Mesodermal cell (in vitro differentiated cells): ENCODE results near the gene PDE10A.

Experiments
- H3K27ac ChIP-seq: 2 replicates; pipeline ENCODE4 v1.7.0; 2013; ENCODE audit warnings: mild to moderate bottlenecking, low read depth, low read length, moderate library complexity; ENCODE audit not compliant: severe bottlenecking
- H3K36me3 ChIP-seq: 2 replicates; pipeline ENCODE4 v1.7.1; 2013; ENCODE audit warnings: mild to moderate bottlenecking, low read length, moderate library complexity; ENCODE audit not compliant: control insufficient read depth, insufficient read depth
- H3K4me1 ChIP-seq: one replicate; pipeline ENCODE4 v1.7.1; 2013; ENCODE audit warnings: mild to moderate bottlenecking, low read length; ENCODE audit not compliant: insufficient read depth, control insufficient read depth, poor library complexity, severe bottlenecking
- H3K4me3 ChIP-seq: 2 replicates; pipeline ENCODE4 v1.7.0; 2013; ENCODE audit warnings: low read length, control low read depth, mild to moderate bottlenecking; ENCODE audit not compliant: insufficient read depth, poor library complexity, severe bottlenecking; ENCODE audit errors: extremely low read depth
- H3K9me3 ChIP-seq: 2 replicates; pipeline ENCODE4 v1.7.1; 2013; ENCODE audit warnings: mild to moderate bottlenecking, low read length, moderate library complexity; ENCODE audit not compliant: control insufficient read depth
- WGBS, 2 experiments: methylation state at CpG; one replicate each; pipeline ENCODE4 v1.1.5; 2013; ENCODE audit warnings: missing lambda C conversion rate in 2 of 2; ENCODE audit not compliant: insufficient coverage in 2 of 2; 5-methylcytosine and 5-hydroxymethylcytosine counted together

Gene PDE10A

GRCh38 chr6:165638530-165638929 is 24.5 kb downstream of the PDE10A start:
- H3K9me3 ChIP-seq: no peaks in the 10 kb centered on the region
- no peak overlapping the region for H3K4me3 ChIP-seq
- H3K4me1 ChIP-seq: peaks cover 31% of the 10 kb centered on the region
- WGBS, 2 experiments: no CpG with 5 or more reads among the region's 2 CpGs
- H3K27ac ChIP-seq: no peak overlapping the region
- no peaks in the 10 kb centered on the region for H3K36me3 ChIP-seq

GRCh38 chr6:165637586-165637985 is 25.5 kb downstream of the PDE10A start:
- Histone ChIP-seq H3K36me3 (no peaks in the 10 kb centered on the region), H3K27ac (peak overlapping the region; percentile 30), H3K4me1 (peaks cover 31% of the 10 kb centered on the region), H3K4me3 (no peak overlapping the region), H3K9me3 (no peaks in the 10 kb centered on the region)
- WGBS, 2 experiments: 83 to 92% methylated on average over 8 to 10 of the region's 11 CpGs

GRCh38 chr6:165636402-165637048 is 26.5 kb downstream of the PDE10A start:
- 62 to 63% methylated on average over 4 to 5 of the region's 6 CpGs for WGBS, 2 experiments

GRCh38 chr6:165635965-165636364 is 27.1 kb downstream of the PDE10A start:
- Histone ChIP-seq H3K9me3 (no peaks in the 10 kb centered on the region), H3K4me3 (no peak overlapping the region), H3K27ac (peak overlapping the region; percentile 66), H3K4me1 (peaks cover 33% of the 10 kb centered on the region), H3K36me3 (no peaks in the 10 kb centered on the region)

More at GRCh38 chr6:165636402-165637048, 26.5 kb downstream of the PDE10A start:
- Histone ChIP-seq H3K4me3 (no peak overlapping the region), H3K36me3 (no peaks in the 10 kb centered on the region), H3K9me3 (no peaks in the 10 kb centered on the region), H3K4me1 (peaks cover 33% of the 10 kb centered on the region), H3K27ac (peak overlapping the region; percentile 66)

GRCh38 chr6:165634101-165634880 is 28.8 kb downstream of the PDE10A start:
- WGBS, 2 experiments: 95 to 97% methylated on average over 14 of the region's 16 CpGs
- no peaks in the 10 kb centered on the region for H3K36me3 ChIP-seq
- H3K4me3 ChIP-seq: no peak overlapping the region
- H3K27ac ChIP-seq: no peak overlapping the region
- H3K9me3 ChIP-seq: no peaks in the 10 kb centered on the region
- peaks cover 38% of the 10 kb centered on the region for H3K4me1 ChIP-seq

- H3K36me3 ChIP-seq: no peaks in the 10 kb centered on the region
- 60% methylated on average over 1 of the region's 2 CpGs; no CpG with 5 or more reads in 1 of the 2 experiments for WGBS, 2 experiments
- no peak overlapping the region for H3K4me3 ChIP-seq
- no peaks in the 10 kb centered on the region for H3K9me3 ChIP-seq
- peaks cover 25% of the 10 kb centered on the region for H3K4me1 ChIP-seq
- peak overlapping the region; percentile 23 for H3K27ac ChIP-seq
Measured at GRCh38 chr6:165632194-165632593, 30.8 kb downstream of the PDE10A start.

GRCh38 chr6:165630544-165630953 is 32.5 kb downstream of the PDE10A start:
- Histone ChIP-seq H3K9me3 (no peaks in the 10 kb centered on the region), H3K4me1 (peaks cover 16% of the 10 kb centered on the region), H3K27ac (no peak overlapping the region), H3K4me3 (no peak overlapping the region), H3K36me3 (no peaks in the 10 kb centered on the region)
- 85 to 100% methylated on average over 2 of the region's 6 CpGs for WGBS, 2 experiments

- no peaks in the 10 kb centered on the region for H3K9me3 ChIP-seq
- no peak overlapping the region for H3K27ac ChIP-seq
- no peaks in the 10 kb centered on the region for H3K36me3 ChIP-seq
- H3K4me3 ChIP-seq: no peak overlapping the region
- H3K4me1 ChIP-seq: peaks cover 7% of the 10 kb centered on the region
- WGBS, 2 experiments: 89 to 93% methylated on average over 3 to 4 of the region's 4 CpGs
Measured at GRCh38 chr6:165628955-165629354, 34.1 kb downstream of the PDE10A start.

- Histone ChIP-seq H3K36me3 (no peaks in the 10 kb centered on the region), H3K27ac (no peak overlapping the region), H3K4me3 (no peak overlapping the region), H3K4me1 (peaks cover 5% of the 10 kb centered on the region), H3K9me3 (no peaks in the 10 kb centered on the region)
- WGBS, 2 experiments: 100% methylated on average over 2 of the region's 4 CpGs
Measured at GRCh38 chr6:165627366-165627765, 35.7 kb downstream of the PDE10A start.

GRCh38 chr6:165626711-165627110 is 36.3 kb downstream of the PDE10A start:
- H3K36me3 ChIP-seq: no peaks in the 10 kb centered on the region
- H3K4me3 ChIP-seq: no peak overlapping the region
- H3K27ac ChIP-seq: no peak overlapping the region
- H3K4me1 ChIP-seq: peaks cover 4% of the 10 kb centered on the region
- 91 to 100% methylated on average over 1 to 3 of the region's 6 CpGs for WGBS, 2 experiments
- H3K9me3 ChIP-seq: no peaks in the 10 kb centered on the region
